Epithelial cell of esophagus (primary cell): ENCODE results near the gene GHRH.

Experiments used
- DNase-seq: peaks from one replicate; pipeline ENCODE4 v3.0.0; 2010; ENCODE audit warnings: low read depth
- H3K4me3 ChIP-seq: 2 replicates; pipeline ENCODE4 v1.5.1; 2011; ENCODE audit warnings: mild to moderate bottlenecking, low read length, control low read depth
- TF ChIP-seq, protein P1 (sequence below): IDR thresholded peaks from 2 replicates; pipeline ENCODE4 v1.5.1; 2011; ENCODE audit warnings: low read depth, mild to moderate bottlenecking, low read length, control low read depth, inconsistent platforms; ENCODE audit not compliant: insufficient read depth; ENCODE audit errors: missing control alignments

Gene GHRH

GRCh38 chr20:37298190-37298939 is 36.8 kb upstream of the GHRH start:
- H3K4me3 ChIP-seq = no peak overlapping the region
- TF ChIP-seq, protein P1, sequence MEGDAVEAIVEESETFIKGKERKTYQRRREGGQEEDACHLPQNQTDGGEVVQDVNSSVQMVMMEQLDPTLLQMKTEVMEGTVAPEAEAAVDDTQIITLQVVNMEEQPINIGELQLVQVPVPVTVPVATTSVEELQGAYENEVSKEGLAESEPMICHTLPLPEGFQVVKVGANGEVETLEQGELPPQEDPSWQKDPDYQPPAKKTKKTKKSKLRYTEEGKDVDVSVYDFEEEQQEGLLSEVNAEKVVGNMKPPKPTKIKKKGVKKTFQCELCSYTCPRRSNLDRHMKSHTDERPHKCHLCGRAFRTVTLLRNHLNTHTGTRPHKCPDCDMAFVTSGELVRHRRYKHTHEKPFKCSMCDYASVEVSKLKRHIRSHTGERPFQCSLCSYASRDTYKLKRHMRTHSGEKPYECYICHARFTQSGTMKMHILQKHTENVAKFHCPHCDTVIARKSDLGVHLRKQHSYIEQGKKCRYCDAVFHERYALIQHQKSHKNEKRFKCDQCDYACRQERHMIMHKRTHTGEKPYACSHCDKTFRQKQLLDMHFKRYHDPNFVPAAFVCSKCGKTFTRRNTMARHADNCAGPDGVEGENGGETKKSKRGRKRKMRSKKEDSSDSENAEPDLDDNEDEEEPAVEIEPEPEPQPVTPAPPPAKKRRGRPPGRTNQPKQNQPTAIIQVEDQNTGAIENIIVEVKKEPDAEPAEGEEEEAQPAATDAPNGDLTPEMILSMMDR = no peak
- DNase-seq = peak; percentile 81

DNA sequence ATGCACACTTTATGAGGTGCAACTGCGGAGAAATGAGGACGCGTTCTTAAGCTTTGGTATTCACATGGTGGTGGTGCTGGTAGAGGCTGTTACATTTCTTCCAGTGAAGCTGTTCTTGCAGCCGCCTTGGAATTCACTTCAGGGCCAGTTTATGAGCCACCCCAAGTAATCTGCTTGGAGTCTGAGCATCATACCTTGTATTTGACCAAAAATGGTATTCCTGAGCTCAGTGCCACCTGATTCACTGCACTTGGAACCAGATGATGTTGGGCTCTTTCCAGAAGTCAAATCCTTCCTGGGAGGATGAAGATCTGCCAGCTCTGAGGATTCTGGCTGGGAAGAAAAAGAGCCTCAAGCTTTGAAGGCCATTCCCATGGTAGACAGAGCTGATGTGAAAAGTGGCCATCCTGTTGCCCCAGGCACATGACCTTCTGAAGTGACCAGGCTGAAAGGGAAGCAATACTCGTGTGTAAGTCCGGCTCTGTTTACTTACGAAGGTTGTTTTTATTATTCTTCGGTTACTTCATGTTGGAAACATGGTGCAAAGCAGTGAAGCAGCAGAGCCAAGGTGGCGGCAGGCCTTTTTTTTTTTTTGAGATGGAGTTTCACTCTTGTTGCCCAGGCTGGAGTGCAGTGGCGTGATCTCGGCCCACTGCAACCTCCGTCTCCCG is 35.6 kb upstream of the GHRH start:
- peak; percentile 57 for DNase-seq
- TF ChIP-seq, protein P1 = no peak
- H3K4me3 ChIP-seq = no peak overlapping the region

GRCh38 chr20:37296371-37296770 is 34.8 kb upstream of the GHRH start:
- no peak overlapping the region for H3K4me3 ChIP-seq
- TF ChIP-seq, protein P1 = no peak
- no peak for DNase-seq

GRCh38 chr20:37295595-37295994 is 34.0 kb upstream of the GHRH start:
- TF ChIP-seq, protein P1 = no peak
- DNase-seq = peak; percentile 99
- H3K4me3 ChIP-seq = no peak overlapping the region

DNA sequence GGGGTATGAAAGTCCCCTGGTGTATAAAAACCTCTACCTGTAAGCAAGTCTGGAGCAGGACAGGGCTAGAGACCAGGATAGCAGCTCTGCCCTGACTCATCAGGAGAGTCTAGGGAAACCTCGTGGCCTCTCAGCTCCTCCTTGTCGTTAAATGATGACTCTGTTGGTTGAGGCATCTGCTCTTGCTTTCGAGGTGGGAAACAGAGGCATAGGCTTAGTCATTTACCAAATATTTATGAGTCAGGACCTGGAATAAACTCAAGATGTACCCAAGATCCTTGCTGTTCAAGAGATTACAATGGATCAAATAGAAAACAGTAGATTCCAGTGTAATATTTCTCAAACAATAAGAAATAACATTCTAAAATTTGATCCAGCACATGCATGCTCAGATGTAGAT is 33.4 kb upstream of the GHRH start:
- TF ChIP-seq, protein P1 = no peak
- no peak overlapping the region for H3K4me3 ChIP-seq
- DNase-seq = peak; percentile 99

DNA sequence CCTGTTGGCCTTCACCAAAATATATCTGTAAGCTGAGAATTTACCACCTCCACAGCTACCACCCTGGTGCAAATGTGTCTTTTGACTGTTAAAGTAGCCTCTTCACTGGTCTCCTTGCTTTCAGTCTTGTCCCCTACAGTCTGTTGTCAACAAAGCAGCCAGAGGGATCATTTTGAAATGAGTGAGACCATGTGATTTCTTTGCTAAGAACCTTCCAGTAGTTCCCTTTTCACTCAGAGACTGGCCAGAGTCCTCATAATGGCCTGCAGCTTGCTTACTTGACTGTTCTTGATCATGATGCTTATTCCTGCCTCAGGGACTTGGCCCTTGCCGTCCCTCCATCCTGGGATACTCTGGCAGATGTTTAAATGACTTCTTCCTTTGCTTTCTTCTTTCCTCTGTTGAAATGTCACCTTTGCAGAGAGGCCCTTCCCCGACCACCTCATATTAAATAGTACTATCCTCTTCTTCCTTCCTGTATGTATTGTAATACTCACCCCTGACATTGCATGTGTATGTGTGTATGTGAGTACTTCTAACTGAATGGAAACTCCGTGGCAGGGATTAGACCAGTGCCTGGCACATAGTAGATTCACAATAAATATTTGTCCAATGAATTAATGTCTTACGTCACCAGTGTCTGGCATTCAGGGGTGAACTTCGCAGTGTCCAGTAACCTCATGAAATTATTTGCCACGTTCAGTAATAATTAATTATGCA is 32.8 kb upstream of the GHRH start:
- DNase-seq = no peak
- TF ChIP-seq, protein P1 = no peak
- no peak overlapping the region for H3K4me3 ChIP-seq
